ENCODE data around the gene DNAL1. TPM values are rescaled to one million over a fixed set of nuclear protein-coding genes. Genes with fewer than 3 reads are reported as not detected.

Gene DNAL1
- total RNA-seq, 1 donor: 9.9 TPM

GRCh38 chr14:73678698-73679097, 33.9 kb downstream of the DNAL1 start:
- no peak overlapping the region for H3K4me3 ChIP-seq (ENCODE audit: low read depth, low read length)
- DNase-seq (ENCODE audit: low read depth): no peak
- TF ChIP-seq CTCF (IDR thresholded peaks at IDR 0.05; ENCODE audit: insufficient read depth, low read depth, low read length): no peak

GRCh38 chr14:73680821-73681220, 36.0 kb downstream of the DNAL1 start:
- no peak for DNase-seq (ENCODE audit: low read depth)
- no peak overlapping the region for H3K4me3 ChIP-seq (ENCODE audit: low read depth, low read length)
- TF ChIP-seq CTCF (IDR thresholded peaks at IDR 0.05; ENCODE audit: insufficient read depth, low read depth, low read length): no peak

- H3K4me3 ChIP-seq (ENCODE audit: low read depth, low read length): no peak overlapping the region
- DNase-seq (ENCODE audit: low read depth): no peak
- no peak for TF ChIP-seq CTCF (IDR thresholded peaks at IDR 0.05; ENCODE audit: insufficient read depth, low read depth, low read length)
Observed at GRCh38 chr14:73684627-73685026, 39.8 kb downstream of the DNAL1 start.

- TF ChIP-seq CTCF (IDR thresholded peaks at IDR 0.05; ENCODE audit: insufficient read depth, low read depth, low read length): no peak
- no peak for DNase-seq (ENCODE audit: low read depth)
- no peak overlapping the region for H3K4me3 ChIP-seq (ENCODE audit: low read depth, low read length)
Observed at GRCh38 chr14:73685328-73685727, 40.5 kb downstream of the DNAL1 start.

- TF ChIP-seq CTCF (IDR thresholded peaks at IDR 0.05; ENCODE audit: insufficient read depth, low read depth, low read length): no peak
- H3K4me3 ChIP-seq (ENCODE audit: low read depth, low read length): no peak overlapping the region
- peak; percentile 13 for DNase-seq (ENCODE audit: low read depth)
Observed at GRCh38 chr14:73686901-73687300, 42.1 kb downstream of the DNAL1 start.

GRCh38 chr14:73694083-73694482, 49.3 kb downstream of the DNAL1 start:
- DNase-seq (ENCODE audit: low read depth): no peak
- no peak overlapping the region for H3K4me3 ChIP-seq (ENCODE audit: low read depth, low read length)
- no peak for TF ChIP-seq CTCF (IDR thresholded peaks at IDR 0.05; ENCODE audit: insufficient read depth, low read depth, low read length)

- DNase-seq (ENCODE audit: low read depth): no peak
- TF ChIP-seq CTCF (IDR thresholded peaks at IDR 0.05; ENCODE audit: insufficient read depth, low read depth, low read length): no peak
- H3K4me3 ChIP-seq (ENCODE audit: low read depth, low read length): no peak overlapping the region
Observed at GRCh38 chr14:73695082-73695481, 50.3 kb downstream of the DNAL1 start.

Data from fibroblast of villous mesenchyme (primary cell).